HG03095 (cell line): ENCODE data around the gene SPTBN2.

Experiments used
- ATAC-seq: cut with Tn5 transposase; IDR thresholded peaks from one replicate; pipeline ENCODE4 v1.9.1; 2021; ENCODE audit warnings: moderate library complexity; ENCODE audit not compliant: unreplicated experiment

SPTBN2 gene

GRCh38 chr11:66705587-66706335, 23.3 kb downstream of the SPTBN2 start:
- ATAC-seq, result no peak

GRCh38 chr11:66704659-66705360, 24.2 kb downstream of the SPTBN2 start:
- ATAC-seq, result no peak

GRCh38 chr11:66701432-66702240, 27.4 kb downstream of the SPTBN2 start:
- no peak for ATAC-seq

GRCh38 chr11:66700742-66701141, 28.3 kb downstream of the SPTBN2 start:
- ATAC-seq, result no peak

GRCh38 chr11:66700337-66700736, 28.7 kb downstream of the SPTBN2 start:
- no peak for ATAC-seq

GRCh38 chr11:66698491-66698890, 30.5 kb downstream of the SPTBN2 start:
- ATAC-seq, result no peak

- no peak for ATAC-seq
These were observed 31.0 kb downstream of the SPTBN2 start for GRCh38 chr11:66697988-66698387.

GRCh38 chr11:66696146-66696545, 32.9 kb downstream of the SPTBN2 start:
- no peak for ATAC-seq

GRCh38 chr11:66694732-66695207, 34.2 kb downstream of the SPTBN2 start:
- no peak for ATAC-seq

- no peak for ATAC-seq
These were observed 35.0 kb downstream of the SPTBN2 start for GRCh38 chr11:66694056-66694410.

- no peak for ATAC-seq
These were observed 35.5 kb downstream of the SPTBN2 start for GRCh38 chr11:66693356-66694055.

- no peak for ATAC-seq
These were observed 36.1 kb downstream of the SPTBN2 start for GRCh38 chr11:66692871-66693331.

- no peak for ATAC-seq
These were observed 36.6 kb downstream of the SPTBN2 start for GRCh38 chr11:66692446-66692845.

- ATAC-seq, result no peak
These were observed 37.6 kb downstream of the SPTBN2 start for GRCh38 chr11:66691311-66691980.

- ATAC-seq, result no peak
These were observed 39.1 kb downstream of the SPTBN2 start for GRCh38 chr11:66689661-66690590.

GRCh38 chr11:66688561-66689534, 40.2 kb downstream of the SPTBN2 start:
- no peak for ATAC-seq

GRCh38 chr11:66687831-66688281, 41.2 kb downstream of the SPTBN2 start:
- no peak for ATAC-seq
